WTC11 (cell line): ENCODE results near the gene ANKRD33.

Experiments used
- ATF6 ChIP-seq: sonication (generic); formaldehyde crosslinking; IDR thresholded peaks from 2 replicates; pipeline ENCODE4 v1.8.1; 2023; ENCODE audit warnings: mild to moderate bottlenecking, missing genetic modification reagents
- CTCF ChIP-seq: fragments of 200-600 bp; IDR thresholded peaks from 2 replicates; pipeline ENCODE4 v1.8.0; 2022; ENCODE audit warnings: antibody characterized with exemption
- ESRRA ChIP-seq: sonication (generic); formaldehyde crosslinking; IDR thresholded peaks from 2 replicates; pipeline ENCODE4 v1.8.1; 2022; ENCODE audit warnings: mild to moderate bottlenecking, missing genetic modification reagents, borderline replicate concordance
- FOXP1 ChIP-seq: sonication (generic); formaldehyde crosslinking; IDR thresholded peaks from 2 replicates; pipeline ENCODE4 v1.8.0; 2022; ENCODE audit warnings: missing genetic modification reagents, mild to moderate bottlenecking, moderate library complexity, borderline replicate concordance
- HMGXB4 ChIP-seq: sonication (generic); formaldehyde crosslinking; IDR thresholded peaks from 2 replicates; pipeline ENCODE4 v1.8.1; 2023; ENCODE audit warnings: mild to moderate bottlenecking, moderate library complexity, missing genetic modification reagents
- JAZF1 ChIP-seq: fragments of 250-450 bp; sonication (Bioruptor Pico); IDR thresholded peaks from 2 replicates; pipeline ENCODE4 v1.9.0; 2021; ENCODE audit warnings: moderate library complexity, mild to moderate bottlenecking, inconsistent platforms
- MLX ChIP-seq: sonication (generic); formaldehyde crosslinking; IDR thresholded peaks from 2 replicates; pipeline ENCODE4 v1.8.1; 2023; ENCODE audit warnings: mild to moderate bottlenecking, missing genetic modification reagents, moderate library complexity
- PRDM15 ChIP-seq: sonication (generic); formaldehyde crosslinking; IDR thresholded peaks from 2 replicates; pipeline ENCODE4 v1.8.0; 2022; ENCODE audit warnings: missing genetic modification reagents
- TEAD4 ChIP-seq: sonication (generic); formaldehyde crosslinking; IDR thresholded peaks from 2 replicates; pipeline ENCODE4 v1.8.0; 2022; ENCODE audit warnings: mild to moderate bottlenecking, missing genetic modification reagents

GRCh38 chr12:51874486-51874885, 13.4 kb upstream of the ANKRD33 start:
- TF ChIP-seq CTCF = no peak
- TF ChIP-seq PRDM15 = no peak
- TF ChIP-seq ESRRA = no peak
- no peak for TF ChIP-seq JAZF1 (CRISPR knock-in tag)
- no peak for TF ChIP-seq MLX (CRISPR knock-in tag)
- TF ChIP-seq ATF6 (CRISPR knock-in tag) = no peak
- no peak for TF ChIP-seq TEAD4
- TF ChIP-seq HMGXB4 (CRISPR knock-in tag) = no peak
- TF ChIP-seq FOXP1 = no peak
